Vagina (tissue), 2 donors: ENCODE results near the gene ASB13.
A peak's percentile ranks its signal among the peaks of the same experiment; 100 is the strongest.

Experiments
- CTCF ChIP-seq, 3 experiments: fragments of 450-650 bp in 2 of 3; fragments of 200-600 bp in 1 of 3; sonication (generic) in 1 of 3; IDR thresholded peaks; one replicate each; pipeline ENCODE4 v1.5.1; 2017 to 2019; ENCODE audit warnings: antibody characterized with exemption in 3 of 3, mild to moderate bottlenecking in 2 of 3, moderate library complexity in 2 of 3
- POLR2A ChIP-seq, 2 donors: fragments of 450-650 bp; IDR thresholded peaks; one replicate each; pipeline ENCODE4 v1.6.1; 2017; ENCODE audit warnings: antibody characterized with exemption in 2 of 2, mild to moderate bottlenecking in 2 of 2, moderate library complexity in 2 of 2
- POLR2AphosphoS5 ChIP-seq, 2 donors: sonication (generic); formaldehyde crosslinking; IDR thresholded peaks; one replicate each; pipeline ENCODE4 v1.9.0; 2017; ENCODE audit warnings: antibody characterized with exemption in 2 of 2, mild to moderate bottlenecking in 2 of 2, low read depth in 1 of 2; ENCODE audit not compliant: insufficient read depth in 1 of 2

DNA sequence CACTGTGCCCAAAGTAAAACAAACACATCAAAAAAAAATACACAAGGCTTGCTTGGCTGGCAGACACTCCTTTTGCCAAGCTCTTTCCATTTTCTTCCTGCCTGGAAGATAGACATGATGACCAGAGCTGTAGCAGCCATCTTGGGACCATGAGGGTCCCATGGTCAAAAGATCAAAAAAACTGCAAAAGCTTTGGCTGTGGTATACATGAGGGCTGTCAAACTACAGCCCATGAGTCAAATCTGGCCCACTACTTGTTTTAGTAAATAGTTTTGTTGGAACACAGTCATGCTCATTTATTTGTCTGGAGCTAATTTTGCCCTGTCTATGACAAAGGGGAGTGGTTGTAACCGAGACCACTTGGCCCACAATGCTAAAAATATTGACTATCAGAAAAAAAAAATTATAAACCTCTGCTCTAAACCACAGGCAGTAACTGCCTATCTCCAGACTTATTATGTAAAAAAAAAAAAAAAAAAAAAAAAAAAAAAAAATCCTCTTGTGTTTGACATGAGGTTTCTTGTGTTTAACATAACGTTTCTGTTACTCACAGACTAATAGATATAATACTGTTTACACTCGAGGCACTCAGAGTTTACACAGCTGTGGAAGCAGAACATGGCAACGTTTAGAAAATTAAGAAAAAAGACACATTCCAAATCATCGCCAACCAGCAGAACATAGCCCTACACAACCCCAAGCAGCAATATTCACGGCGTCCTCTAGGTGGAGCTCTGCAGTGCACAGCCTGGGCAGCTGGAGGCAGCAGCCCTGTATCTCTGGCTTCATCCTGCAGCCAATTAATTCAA is 36.9 kb downstream of the ASB13 start:
- TF ChIP-seq POLR2A (IDR thresholded peaks at IDR 0.05), result no peak
- peak; percentile 50 to 72 (median 68) for TF ChIP-seq CTCF (IDR thresholded peaks at IDR 0.05)
- TF ChIP-seq POLR2AphosphoS5 (IDR thresholded peaks at IDR 0.05; ENCODE audit: insufficient read depth in 1 of 2, low read depth in 1 of 2), result no peak
